ENCODE results near the gene GCGR. TPM values are rescaled to one million over a fixed set of nuclear protein-coding genes. Genes with fewer than 3 reads are reported as not detected.

Gene GCGR
- total RNA-seq, 1 donor from 2014 or later, result not detected

GRCh38 chr17:81813371-81813684 lies 9.4 kb downstream of the GCGR start:
- intact Hi-C loops (cut with DNase I), result no loop called here
- Histone ChIP-seq H3K9me3 (no peaks in the 10 kb centered on the region), H3K27ac (no peak overlapping the region), H3K36me3 (no peaks in the 10 kb centered on the region), H3K27me3 (no peaks in the 10 kb centered on the region), H3K4me1 (no peaks in the 10 kb centered on the region), H3K4me3 (no peak overlapping the region)
- no peak for DNase-seq (ENCODE audit: extremely low spot score in 2 of 2)
- no peak for TF ChIP-seq CTCF (IDR thresholded peaks at IDR 0.05)

- H3K27me3 ChIP-seq, result no peaks in the 10 kb centered on the region
- DNase-seq (ENCODE audit: extremely low spot score in 2 of 2), result no peak
Measured at GRCh38 chr17:81813861-81814683, 10.1 kb downstream of the GCGR start.

GRCh38 chr17:81814748-81815645 lies 11.0 kb downstream of the GCGR start:
- Histone ChIP-seq H3K4me3 (no peak overlapping the region), H3K9me3 (no peaks in the 10 kb centered on the region), H3K36me3 (no peaks in the 10 kb centered on the region), H3K27me3 (no peaks in the 10 kb centered on the region), H3K4me1 (no peaks in the 10 kb centered on the region), H3K27ac (no peak overlapping the region)
- intact Hi-C loops (cut with DNase I), result no loop called here
- TF ChIP-seq CTCF (IDR thresholded peaks at IDR 0.05) (no peak), POLR2AphosphoS5 (IDR thresholded peaks at IDR 0.05; ENCODE audit: insufficient read depth in 1 of 2, low read depth in 1 of 2) (no peak), POLR2A (IDR thresholded peaks at IDR 0.05) (no peak)
- DNase-seq (ENCODE audit: extremely low spot score in 2 of 2), result no peak

More at GRCh38 chr17:81813861-81814683, 10.1 kb downstream of the GCGR start:
- Histone ChIP-seq H3K4me1 (no peaks in the 10 kb centered on the region), H3K9me3 (no peaks in the 10 kb centered on the region), H3K36me3 (no peaks in the 10 kb centered on the region), H3K4me3 (no peak overlapping the region), H3K27ac (no peak overlapping the region)
- TF ChIP-seq POLR2A (IDR thresholded peaks at IDR 0.05) (no peak), CTCF (IDR thresholded peaks at IDR 0.05) (no peak), POLR2AphosphoS5 (IDR thresholded peaks at IDR 0.05; ENCODE audit: insufficient read depth in 1 of 2, low read depth in 1 of 2) (no peak)
- intact Hi-C loops (cut with DNase I), result no loop called here

- Histone ChIP-seq H3K27ac (no peak overlapping the region), H3K4me3 (no peak overlapping the region), H3K27me3 (no peaks in the 10 kb centered on the region), H3K36me3 (no peaks in the 10 kb centered on the region), H3K4me1 (no peaks in the 10 kb centered on the region), H3K9me3 (no peaks in the 10 kb centered on the region)
- TF ChIP-seq POLR2A (IDR thresholded peaks at IDR 0.05), result no peak
- TF ChIP-seq CTCF (IDR thresholded peaks at IDR 0.05), result no peak
- TF ChIP-seq POLR2AphosphoS5 (IDR thresholded peaks at IDR 0.05; ENCODE audit: insufficient read depth in 1 of 2, low read depth in 1 of 2), result no peak
- DNase-seq (ENCODE audit: extremely low spot score in 2 of 2), result no peak
- intact Hi-C loops (cut with DNase I), result no loop called here
Measured at GRCh38 chr17:81815646-81815986, 11.7 kb downstream of the GCGR start.

GRCh38 chr17:81817758-81818147 lies 13.8 kb downstream of the GCGR start:
- Histone ChIP-seq H3K36me3 (no peaks in the 10 kb centered on the region), H3K27ac (no peak overlapping the region), H3K9me3 (no peaks in the 10 kb centered on the region), H3K27me3 (no peaks in the 10 kb centered on the region), H3K4me3 (no peak overlapping the region), H3K4me1 (peaks cover 18% of the 10 kb centered on the region)
- intact Hi-C loops (cut with DNase I), result no loop called here
- DNase-seq (ENCODE audit: extremely low spot score in 2 of 2), result no peak
- TF ChIP-seq POLR2AphosphoS5 (IDR thresholded peaks at IDR 0.05; ENCODE audit: insufficient read depth in 1 of 2, low read depth in 1 of 2) (no peak), CTCF (IDR thresholded peaks at IDR 0.05) (no peak), POLR2A (IDR thresholded peaks at IDR 0.05) (no peak)

All from vagina (tissue), 2 donors.